Hepatocyte (in vitro differentiated cells): ENCODE data around the gene PCBP3. TPM values are rescaled to one million over a fixed set of nuclear protein-coding genes. Genes with fewer than 3 reads are reported as not detected.

ENCODE experiments used
- DNase-seq: peaks from one replicate; pipeline ENCODE4 v3.0.0-alpha.2; 2016; ENCODE audit warnings: low spot score
- H2AFZ ChIP-seq: fragments of 200-600 bp; sonication (generic); 2 replicates; pipeline ENCODE4 v1.6.0; 2016; ENCODE audit warnings: antibody characterized with exemption, mild to moderate bottlenecking
- H3K27ac ChIP-seq: fragments of 200-600 bp; sonication (generic); 2 replicates; pipeline ENCODE4 v1.5.1; 2016; ENCODE audit warnings: mild to moderate bottlenecking
- H3K27me3 ChIP-seq: fragments of 200-600 bp; sonication (generic); 2 replicates; pipeline ENCODE4 v1.6.1; 2016
- H3K36me3 ChIP-seq: fragments of 200-600 bp; sonication (generic); replicated peaks from 2 replicates; pipeline ENCODE4 v1.5.1; 2016; ENCODE audit warnings: low read depth; ENCODE audit not compliant: insufficient read depth
- H3K4me1 ChIP-seq: fragments of 200-600 bp; sonication (generic); 2 replicates; pipeline ENCODE4 v1.5.1; 2016; ENCODE audit warnings: mild to moderate bottlenecking, moderate library complexity; ENCODE audit not compliant: insufficient read depth
- H3K4me2 ChIP-seq: fragments of 200-600 bp; sonication (generic); 2 replicates; pipeline ENCODE4 v1.6.0; 2016
- H3K4me3 ChIP-seq: fragments of 200-600 bp; sonication (generic); 2 replicates; pipeline ENCODE4 v1.5.1; 2016; ENCODE audit warnings: mild to moderate bottlenecking
- H3K79me2 ChIP-seq: fragments of 200-600 bp; sonication (generic); 2 replicates; pipeline ENCODE4 v1.6.0; 2017; ENCODE audit warnings: mild to moderate bottlenecking
- H3K9me2 ChIP-seq: fragments of 200-600 bp; sonication (generic); replicated peaks from 2 replicates; pipeline ENCODE4 v1.6.0; 2017; ENCODE audit warnings: mild to moderate bottlenecking; ENCODE audit not compliant: insufficient read depth
- H3K9me3 ChIP-seq: fragments of 200-600 bp; sonication (generic); 2 replicates; pipeline ENCODE4 v1.5.1; 2016; ENCODE audit warnings: low read depth, mild to moderate bottlenecking
- H4K20me1 ChIP-seq: fragments of 200-600 bp; sonication (generic); 2 replicates; pipeline ENCODE4 v1.6.0; 2016; ENCODE audit warnings: mild to moderate bottlenecking; ENCODE audit not compliant: insufficient read depth, poor library complexity, severe bottlenecking
- CTCF ChIP-seq: fragments of 200-600 bp; sonication (generic); IDR thresholded peaks from 2 replicates; pipeline ENCODE4 v1.5.1; 2016; ENCODE audit warnings: antibody characterized with exemption, mild to moderate bottlenecking; ENCODE audit not compliant: poor library complexity
- EZH2 ChIP-seq: fragments of 200-600 bp; sonication (generic); IDR thresholded peaks from 2 replicates; pipeline ENCODE4 v1.6.1; 2016; ENCODE audit warnings: antibody characterized with exemption, mild to moderate bottlenecking, borderline replicate concordance
- EZH2phosphoT487 ChIP-seq: fragments of 200-600 bp; sonication (generic); IDR thresholded peaks from one replicate; pipeline ENCODE4 v1.6.1; 2018; ENCODE audit warnings: antibody characterized with exemption, mild to moderate bottlenecking, low read depth, moderate library complexity; ENCODE audit not compliant: unreplicated experiment, severe bottlenecking
- WGBS: methylation state at CpG from one replicate; pipeline ENCODE4 v1.1.6; 2016; ENCODE audit warnings: low lambda C conversion rate; ENCODE audit errors: missing lambda C conversion rate; 5-methylcytosine and 5-hydroxymethylcytosine counted together
- polyA plus RNA-seq: library from polyadenylated mRNA; unstranded; fragments of >200 nt; fragmentation: Nextera tagmentation; extraction: Ambion mirVana; gene quantifications from 2 replicates; pipeline ENCODE4 v1.2.1, GENCODE V29; 2016
- total RNA-seq: library from RNA; depleted of rRNA; stranded (reverse); fragments of >200 nt; gene quantifications from 2 replicates; pipeline ENCODE4 v1.2.3, GENCODE V29; 2014

The PCBP3 gene
- total and polyA plus RNA-seq, 2 experiments from 2014 or later: 3.1 to 8.8 TPM

- Histone ChIP-seq H2AFZ (no peak overlapping the region), H3K27me3 (no peaks in the 10 kb centered on the region), H3K9me3 (no peaks in the 10 kb centered on the region), H3K9me2 (no peaks in the 10 kb centered on the region), H3K27ac (no peak overlapping the region), H3K36me3 (no peaks in the 10 kb centered on the region), H3K4me3 (no peak overlapping the region), H3K4me1 (peaks cover 7% of the 10 kb centered on the region), H3K4me2 (no peak overlapping the region), H4K20me1 (no peaks in the 10 kb centered on the region), H3K79me2 (no peaks in the 10 kb centered on the region)
- 86% methylated on average over 4 of the region's 4 CpGs for WGBS
- TF ChIP-seq EZH2 (no peak), CTCF (no peak), EZH2phosphoT487 (no peak)
- DNase-seq: no peak
Measured at GRCh38 chr21:45965084-45965809, 321.7 kb downstream of the PCBP3 start.

- no peak overlapping the region for H2AFZ ChIP-seq
- 81% methylated on average over 9 of the region's 9 CpGs for WGBS
- no peaks in the 10 kb centered on the region for H3K27me3 ChIP-seq
- H3K79me2 ChIP-seq: no peaks in the 10 kb centered on the region
- no peaks in the 10 kb centered on the region for H3K9me2 ChIP-seq
- no peak for TF ChIP-seq CTCF
- no peak for TF ChIP-seq EZH2phosphoT487
- no peak for TF ChIP-seq EZH2
- H4K20me1 ChIP-seq: no peaks in the 10 kb centered on the region
- peaks cover 23% of the 10 kb centered on the region for H3K4me1 ChIP-seq
- no peaks in the 10 kb centered on the region for H3K9me3 ChIP-seq
- no peak overlapping the region for H3K4me3 ChIP-seq
- no peak for DNase-seq
- no peaks in the 10 kb centered on the region for H3K36me3 ChIP-seq
- no peak overlapping the region for H3K4me2 ChIP-seq
- no peak overlapping the region for H3K27ac ChIP-seq
Measured at GRCh38 chr21:45966791-45967394, 323.4 kb downstream of the PCBP3 start.

- 70% methylated on average over 22 of the region's 22 CpGs for WGBS
- no peak for TF ChIP-seq EZH2
- no peak for TF ChIP-seq CTCF
- TF ChIP-seq EZH2phosphoT487: no peak
- Histone ChIP-seq H4K20me1 (no peaks in the 10 kb centered on the region), H3K4me1 (peaks cover 50% of the 10 kb centered on the region), H3K36me3 (no peaks in the 10 kb centered on the region), H3K27ac (no peak overlapping the region), H3K9me2 (no peaks in the 10 kb centered on the region), H3K4me3 (no peak overlapping the region), H3K9me3 (no peaks in the 10 kb centered on the region), H3K27me3 (peaks cover 9% of the 10 kb centered on the region), H3K79me2 (no peaks in the 10 kb centered on the region), H2AFZ (no peak overlapping the region), H3K4me2 (peak overlapping the region; percentile 41)
- DNase-seq: no peak
Measured at GRCh38 chr21:45969921-45970673, 326.6 kb downstream of the PCBP3 start.
